Neural progenitor cell (in vitro differentiated cells): Measurements from ENCODE around the gene RADX.

Experiments used
- CTCF ChIP-seq: fragments of 200-600 bp; sonication (generic); IDR thresholded peaks from 2 replicates; pipeline ENCODE4 v1.5.1; 2017; ENCODE audit warnings: antibody characterized with exemption, mild to moderate bottlenecking
- EZH2 ChIP-seq: fragments of 200-600 bp; sonication (generic); IDR thresholded peaks from 2 replicates; pipeline ENCODE4 v1.6.1; 2017; ENCODE audit warnings: antibody characterized with exemption, mild to moderate bottlenecking, moderate library complexity
- EZH2phosphoT487 ChIP-seq: fragments of 200-600 bp; sonication (generic); IDR thresholded peaks from 2 replicates; pipeline ENCODE4 v1.6.1; 2017; ENCODE audit warnings: antibody characterized with exemption

- TF ChIP-seq CTCF (no peak), EZH2 (peak; percentile 57), EZH2phosphoT487 (peak; percentile 65)
These were observed 115.0 kb downstream of the RADX start, which contains the start of gene RNF128 for GRCh38 chrX:106726485-106727437.
